SHP77 (cell line): ENCODE data around the gene BCL6B.
A peak's percentile ranks its signal among the peaks of the same experiment; 100 is the strongest.
"Not testable (repeated sequence)": the region's sequence is repeated elsewhere in the genome, so short reads cannot be mapped to it uniquely, and the experiment has no call there.

Experiments
- DNase-seq, 2 experiments: peaks; one replicate each; lab custom pipeline; 2025; lab: John Stamatoyannopoulos, UW

BCL6B gene

DNA sequence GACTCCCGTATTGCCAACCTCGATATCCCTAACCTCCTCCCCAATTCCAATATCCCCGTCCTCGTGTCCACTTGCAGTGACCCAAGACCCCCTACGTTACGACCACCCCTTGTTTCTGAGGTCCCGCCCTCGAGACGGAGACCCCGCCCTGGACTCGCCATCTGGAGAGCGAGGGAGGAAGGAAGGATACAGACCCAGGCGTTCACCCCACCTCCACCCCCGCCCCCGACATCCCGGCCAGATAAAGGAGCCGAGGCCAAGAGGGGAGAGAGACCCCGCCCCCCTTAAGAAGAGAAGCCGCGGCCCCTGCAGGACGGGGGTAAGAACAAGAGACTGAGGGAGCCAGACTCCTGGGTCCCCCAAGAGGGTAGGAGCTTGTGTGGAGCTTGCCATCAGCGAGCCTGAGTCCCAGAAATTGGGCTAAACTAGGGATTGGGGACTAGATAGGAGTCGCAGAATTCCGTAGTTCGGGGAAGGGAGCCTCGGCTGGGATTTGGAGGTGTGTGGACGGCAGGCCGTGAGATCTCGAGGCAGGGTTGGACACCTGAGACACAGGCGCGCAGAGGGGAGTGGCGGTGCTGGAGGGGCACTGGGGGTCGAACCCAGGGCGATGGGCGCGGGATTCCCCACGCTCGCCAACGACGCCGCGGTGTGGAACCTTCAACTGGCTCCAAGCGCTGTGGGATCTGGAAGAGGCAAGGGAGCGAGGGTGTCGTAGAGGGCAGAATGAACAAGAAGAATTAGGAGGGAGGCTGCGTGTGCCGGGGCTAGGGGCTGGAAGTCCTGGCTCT is at the start of gene BCL6B:
Gene BCL6B, plus strand, starts transcription at position 270 of the 791 bp plus-strand sequence. CDS start 622 bp downstream, outside the sequence.
- DNase-seq, result no peak

- DNase-seq, result not testable (repeated sequence)
These were observed 43.4 kb upstream of the BCL6B start for GRCh38 chr17:6979440-6979839.

DNA sequence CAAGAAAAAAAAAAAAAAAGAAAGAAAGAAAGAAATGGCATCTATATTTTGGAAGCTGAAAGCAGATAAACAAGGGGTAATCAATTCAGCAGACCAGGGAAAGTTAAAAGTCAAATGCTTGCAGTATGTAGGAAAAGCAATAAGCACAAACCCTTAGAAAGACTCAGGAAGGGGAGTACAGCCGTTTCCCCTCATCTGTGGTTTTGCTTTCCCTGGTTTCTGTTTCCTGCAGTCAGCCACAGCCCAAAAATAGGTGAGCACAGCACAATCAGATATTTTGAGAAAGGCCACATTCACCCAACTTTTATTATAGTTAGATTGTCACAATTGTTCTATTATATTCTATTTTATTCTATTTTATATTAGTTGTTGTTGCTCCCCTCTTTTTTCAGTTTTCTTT is 41.4 kb upstream of the BCL6B start:
- DNase-seq, result no peak

DNA sequence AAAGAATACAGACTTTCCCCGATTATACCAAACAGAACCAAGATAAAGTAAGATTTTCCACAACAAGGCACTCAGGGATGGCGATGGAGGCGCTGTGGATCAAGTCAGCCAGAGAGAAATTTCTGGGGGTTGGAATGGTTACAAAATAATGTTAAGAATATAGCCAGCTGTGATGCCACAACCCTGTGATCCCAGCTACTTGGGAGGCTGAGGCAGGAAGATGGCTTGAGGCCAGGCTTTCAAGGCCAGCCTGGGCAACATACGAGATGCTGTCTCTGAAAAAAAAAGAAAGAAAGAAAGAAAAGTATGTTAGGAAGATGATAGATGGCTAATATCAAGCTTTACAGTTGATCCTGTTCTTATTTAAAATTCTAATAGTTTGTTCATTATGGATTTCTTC is 37.6 kb upstream of the BCL6B start:
- no peak for DNase-seq

- DNase-seq, result no peak
These were observed 36.2 kb upstream of the BCL6B start for GRCh38 chr17:6986676-6987075.

GRCh38 chr17:6989779-6990178 is 33.1 kb upstream of the BCL6B start:
- peak in 1 of 2 experiments; percentile 35 for DNase-seq

- not testable (repeated sequence) for DNase-seq
These were observed 29.2 kb upstream of the BCL6B start for GRCh38 chr17:6993613-6994056.

DNA sequence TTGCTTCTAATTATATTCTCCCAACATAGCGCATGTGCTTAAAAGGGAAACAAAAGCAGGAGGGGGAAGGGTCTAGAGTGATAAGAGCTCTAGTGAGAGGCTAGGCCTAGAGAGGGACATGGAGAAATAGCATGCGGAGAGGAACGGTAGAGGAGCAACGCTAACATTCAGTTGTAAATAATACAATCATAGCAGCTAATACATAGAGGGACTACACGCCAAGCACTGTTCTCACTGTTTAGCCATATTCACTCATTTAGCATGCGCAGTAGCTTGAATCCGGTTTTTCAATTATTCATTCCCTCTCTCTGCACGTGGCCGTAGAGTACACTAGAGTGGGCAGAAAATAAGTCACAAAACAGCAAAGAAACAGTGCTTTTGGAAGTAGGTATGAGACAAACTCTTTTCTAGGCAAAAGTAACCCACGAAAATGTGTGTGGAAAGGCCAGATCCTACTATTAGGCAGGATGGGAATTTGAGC is 28.7 kb upstream of the BCL6B start:
- DNase-seq, result no peak

DNA sequence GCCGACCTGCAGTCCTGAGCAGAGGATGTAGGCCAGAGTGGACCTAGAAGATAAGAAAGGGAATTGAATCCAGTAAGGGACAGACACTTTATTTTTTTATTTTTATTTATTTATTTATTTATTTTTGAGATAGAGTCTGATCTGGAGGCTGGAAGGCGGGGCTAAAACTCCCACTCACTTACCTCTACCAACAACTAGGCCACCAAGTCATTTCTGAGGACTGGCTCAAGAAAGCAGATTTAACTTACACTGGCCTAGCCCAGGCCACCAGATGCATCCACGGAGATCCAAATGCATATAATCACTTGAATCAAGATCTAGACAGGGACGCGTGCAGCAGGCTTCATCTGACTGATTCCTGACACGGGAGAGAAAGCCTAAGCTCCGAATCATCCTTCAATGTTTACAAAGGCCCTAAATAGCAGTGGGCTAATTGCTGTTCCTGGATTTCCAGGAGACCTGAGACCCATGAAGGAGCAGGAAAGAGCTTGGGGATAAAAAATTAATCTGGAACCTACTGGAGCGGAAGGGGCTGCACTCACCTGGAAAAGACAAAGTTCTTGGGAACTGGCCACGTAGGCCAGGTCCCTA is 28.1 kb upstream of the BCL6B start:
- no peak for DNase-seq

GRCh38 chr17:6995500-6996255 is 27.2 kb upstream of the BCL6B start, which contains the start of gene ALOX12:
Gene ALOX12, plus strand, starts transcription at chr17:6996049. Its CDS starts 69 bp downstream, at chr17:6996118.
- DNase-seq, result no peak

DNA sequence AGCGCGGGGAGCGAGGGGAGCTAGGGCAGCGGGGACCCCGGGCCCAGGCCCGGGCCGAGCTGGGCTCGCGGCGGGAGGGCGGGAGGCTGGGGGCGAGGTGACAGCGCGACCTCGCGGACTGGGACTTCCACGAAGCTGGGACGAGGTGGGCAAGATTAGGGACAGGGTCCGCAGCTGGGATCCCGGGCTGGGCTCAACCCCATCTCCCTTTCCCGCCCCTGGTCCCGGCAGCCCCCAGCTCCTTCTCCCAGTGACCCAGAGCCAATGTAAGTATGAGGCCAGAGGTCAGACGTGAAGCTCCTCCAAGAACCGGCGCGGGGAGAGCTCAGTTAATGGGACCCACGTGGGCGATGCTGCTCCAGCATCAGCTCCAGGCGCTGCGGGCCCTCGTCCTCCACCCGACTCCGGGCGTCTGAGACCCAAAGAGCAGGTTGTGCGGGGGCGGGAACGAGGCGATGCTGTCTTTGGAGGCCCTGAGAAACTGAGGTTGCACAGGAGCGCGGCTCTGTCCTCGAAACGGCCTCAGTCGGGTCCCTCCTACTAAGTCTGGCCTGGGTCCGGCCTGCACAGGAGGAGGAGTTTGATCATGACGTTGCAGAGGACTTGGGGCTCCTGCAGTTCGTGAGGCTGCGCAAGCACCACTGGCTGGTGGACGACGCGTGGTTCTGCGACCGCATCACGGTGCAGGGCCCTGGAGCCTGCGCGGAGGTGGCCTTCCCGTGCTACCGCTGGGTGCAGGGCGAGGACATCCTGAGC is 26.4 kb upstream of the BCL6B start:
- DNase-seq, result no peak

GRCh38 chr17:6997171-6997570 is 25.7 kb upstream of the BCL6B start:
- no peak for DNase-seq

DNA sequence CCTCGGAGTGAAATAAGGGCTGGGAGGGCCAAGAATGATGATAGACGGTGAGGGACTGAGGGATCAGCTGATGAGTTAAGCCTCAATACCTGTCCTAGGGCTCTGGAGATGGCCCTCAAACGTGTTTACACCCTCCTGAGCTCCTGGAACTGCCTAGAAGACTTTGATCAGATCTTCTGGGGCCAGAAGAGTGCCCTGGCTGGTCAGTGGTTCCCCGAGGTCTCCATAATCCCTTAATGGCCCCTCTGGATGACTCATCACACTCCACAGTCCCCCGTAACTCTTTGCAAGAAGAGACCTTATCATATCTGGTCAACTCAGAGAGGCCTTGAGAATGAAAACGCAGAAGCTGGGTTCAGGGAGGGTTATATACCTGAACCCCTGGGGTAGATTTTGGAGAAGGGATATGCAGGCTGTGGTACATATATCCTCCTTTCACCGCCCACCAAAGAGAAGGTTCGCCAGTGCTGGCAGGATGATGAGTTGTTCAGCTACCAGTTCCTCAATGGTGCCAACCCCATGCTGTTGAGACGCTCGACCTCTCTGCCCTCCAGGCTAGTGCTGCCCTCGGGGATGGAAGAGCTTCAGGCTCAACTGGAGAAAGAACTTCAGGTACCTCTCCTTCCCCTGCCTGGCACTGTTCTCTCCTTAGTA is 23.9 kb upstream of the BCL6B start:
- no peak for DNase-seq

GRCh38 chr17:7001318-7001961 is 21.4 kb upstream of the BCL6B start:
- no peak for DNase-seq

GRCh38 chr17:7002288-7003047 is 20.4 kb upstream of the BCL6B start:
- DNase-seq, result no peak

- DNase-seq, result no peak
These were observed 19.1 kb upstream of the BCL6B start for GRCh38 chr17:7003745-7004144.

- DNase-seq, result peak; percentile 76 to 91
These were observed 18.2 kb upstream of the BCL6B start for GRCh38 chr17:7004398-7005253.

- no peak for DNase-seq
These were observed 17.1 kb upstream of the BCL6B start for GRCh38 chr17:7005716-7006115.

- no peak for DNase-seq
These were observed 15.7 kb upstream of the BCL6B start for GRCh38 chr17:7007143-7007542.
